MM.1S (cell line): ENCODE measurements around the gene FAM50A.

ENCODE experiments used
- EZH2 ChIP-seq: fragments of 300-600 bp; sonication (generic); optimal IDR thresholded peaks from 2 replicates; pipeline ENCODE3; 2017; ENCODE audit warnings: low read depth, mild to moderate bottlenecking, antibody characterized with exemption, low read length, mixed read lengths
- EZH2phosphoT487 ChIP-seq: fragments of 300-600 bp; sonication (generic); IDR thresholded peaks from 2 replicates; pipeline ENCODE4 v1.6.1; 2018; ENCODE audit warnings: antibody characterized with exemption, low read length
- TF ChIP-seq, protein P1 (sequence below): fragments of 300-600 bp; sonication (generic); IDR thresholded peaks from 2 replicates; pipeline ENCODE4 v1.5.1; 2016; ENCODE audit warnings: antibody characterized with exemption, low read length, mixed read lengths

DNA sequence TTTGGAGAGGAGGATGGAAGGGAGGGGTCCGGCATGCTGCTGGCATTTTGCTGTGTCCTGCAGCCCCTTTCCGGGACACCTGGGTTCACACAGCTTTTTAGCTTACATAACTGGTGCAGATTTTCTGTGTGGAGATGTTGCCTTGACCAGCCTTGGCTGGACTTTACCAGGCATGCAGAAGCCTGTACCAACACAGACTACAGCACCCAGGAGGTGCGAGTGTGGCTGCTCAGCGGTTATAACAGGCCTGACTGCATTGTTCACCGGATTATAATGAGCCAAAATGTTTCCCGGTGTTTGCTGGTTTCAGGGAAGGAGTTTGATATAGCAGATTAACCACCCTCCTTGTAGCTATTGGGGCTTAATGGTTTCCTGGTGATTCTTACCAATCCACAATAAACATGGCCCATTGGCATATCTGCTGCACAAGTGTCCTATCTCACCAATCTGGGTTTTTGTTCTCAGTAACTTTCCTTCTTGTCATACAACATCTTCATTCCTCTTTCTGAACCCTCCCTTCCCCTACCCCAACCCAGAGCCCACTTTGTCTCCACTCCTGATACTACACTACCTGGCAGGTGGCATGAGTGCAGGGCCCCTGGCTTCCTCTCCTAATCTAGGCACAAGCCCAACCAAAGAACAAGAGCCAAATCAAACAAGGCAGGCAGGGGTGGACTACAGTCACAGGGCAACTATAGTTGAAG, 41.9 kb upstream of the FAM50A start:
- TF ChIP-seq, protein P1, sequence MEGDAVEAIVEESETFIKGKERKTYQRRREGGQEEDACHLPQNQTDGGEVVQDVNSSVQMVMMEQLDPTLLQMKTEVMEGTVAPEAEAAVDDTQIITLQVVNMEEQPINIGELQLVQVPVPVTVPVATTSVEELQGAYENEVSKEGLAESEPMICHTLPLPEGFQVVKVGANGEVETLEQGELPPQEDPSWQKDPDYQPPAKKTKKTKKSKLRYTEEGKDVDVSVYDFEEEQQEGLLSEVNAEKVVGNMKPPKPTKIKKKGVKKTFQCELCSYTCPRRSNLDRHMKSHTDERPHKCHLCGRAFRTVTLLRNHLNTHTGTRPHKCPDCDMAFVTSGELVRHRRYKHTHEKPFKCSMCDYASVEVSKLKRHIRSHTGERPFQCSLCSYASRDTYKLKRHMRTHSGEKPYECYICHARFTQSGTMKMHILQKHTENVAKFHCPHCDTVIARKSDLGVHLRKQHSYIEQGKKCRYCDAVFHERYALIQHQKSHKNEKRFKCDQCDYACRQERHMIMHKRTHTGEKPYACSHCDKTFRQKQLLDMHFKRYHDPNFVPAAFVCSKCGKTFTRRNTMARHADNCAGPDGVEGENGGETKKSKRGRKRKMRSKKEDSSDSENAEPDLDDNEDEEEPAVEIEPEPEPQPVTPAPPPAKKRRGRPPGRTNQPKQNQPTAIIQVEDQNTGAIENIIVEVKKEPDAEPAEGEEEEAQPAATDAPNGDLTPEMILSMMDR, result no peak
- TF ChIP-seq EZH2 (no peak), EZH2phosphoT487 (no peak)
